ENCODE results near the gene NBEAL2.
A peak's percentile ranks its signal among the peaks of the same experiment; 100 is the strongest.
"Not testable (repeated sequence)": the region's sequence is repeated elsewhere in the genome, so short reads cannot be mapped to it uniquely, and the experiment has no call there.

The NBEAL2 gene

DNA sequence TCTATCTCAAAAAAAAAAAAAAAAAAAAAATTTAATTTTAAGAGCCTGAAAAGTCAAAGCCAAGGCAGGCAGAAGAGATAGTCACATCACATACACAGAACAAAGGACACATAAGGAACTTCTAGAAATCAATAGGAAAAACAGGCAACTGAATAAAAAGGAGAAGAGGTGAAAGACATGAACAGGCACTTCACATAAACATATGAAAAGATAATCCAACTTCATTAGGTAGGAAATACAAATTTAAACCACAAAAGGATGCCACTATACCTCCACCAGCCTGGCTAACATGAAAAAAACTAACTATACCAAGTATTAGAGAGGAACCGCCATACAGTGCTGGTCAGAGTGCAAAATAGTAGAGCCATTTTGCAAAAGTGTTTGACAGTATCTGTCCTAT, 17.0 kb upstream of the NBEAL2 start:
- DNase-seq = no peak

DNA sequence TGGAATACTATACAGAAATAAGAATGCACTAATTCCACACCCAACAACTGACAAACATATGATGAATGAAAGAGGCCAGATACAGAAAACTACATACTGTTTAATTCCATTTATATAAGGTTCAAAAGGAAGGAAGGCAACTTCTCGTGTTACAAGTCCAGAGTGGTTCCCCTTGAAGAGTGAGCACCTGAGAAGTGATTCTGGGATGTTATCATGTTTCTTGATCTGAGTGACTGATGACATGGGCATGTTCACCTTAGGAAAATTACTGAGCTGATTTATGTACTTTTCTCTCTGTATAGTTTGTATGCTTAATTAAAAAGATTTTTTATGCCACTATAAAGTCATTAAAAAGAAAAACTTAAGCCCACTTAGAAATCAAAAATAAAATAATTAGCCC, 16.5 kb upstream of the NBEAL2 start:
- DNase-seq = no peak

DNA sequence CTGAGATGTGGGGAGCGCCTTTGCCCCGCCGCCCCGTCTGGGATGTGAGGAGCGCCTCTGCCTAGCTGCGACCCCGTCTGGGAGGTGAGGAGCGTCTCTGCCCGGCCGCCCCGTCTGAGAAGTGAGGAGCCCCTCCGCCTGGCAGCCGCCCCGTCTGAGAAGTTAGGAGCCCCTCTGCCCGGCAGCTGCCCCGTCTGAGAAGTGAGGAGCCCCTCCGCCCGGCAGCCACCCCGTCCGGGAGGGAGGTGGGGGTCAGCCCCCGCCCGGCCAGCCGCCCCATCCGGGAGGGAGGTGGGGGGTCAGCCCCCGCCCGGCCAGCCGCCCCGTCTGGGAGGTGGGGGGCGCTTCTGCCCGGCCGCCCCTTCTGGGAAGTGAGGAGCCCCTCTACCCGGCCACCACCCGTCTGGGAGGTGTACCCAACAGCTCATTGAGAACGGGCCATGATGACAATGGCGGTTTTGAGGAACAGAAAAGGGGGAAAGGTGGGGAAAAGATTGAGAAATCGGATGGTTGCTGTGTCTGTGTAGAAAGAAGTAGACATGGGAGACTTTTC, 15.4 kb upstream of the NBEAL2 start:
- not testable (repeated sequence) for DNase-seq

DNA sequence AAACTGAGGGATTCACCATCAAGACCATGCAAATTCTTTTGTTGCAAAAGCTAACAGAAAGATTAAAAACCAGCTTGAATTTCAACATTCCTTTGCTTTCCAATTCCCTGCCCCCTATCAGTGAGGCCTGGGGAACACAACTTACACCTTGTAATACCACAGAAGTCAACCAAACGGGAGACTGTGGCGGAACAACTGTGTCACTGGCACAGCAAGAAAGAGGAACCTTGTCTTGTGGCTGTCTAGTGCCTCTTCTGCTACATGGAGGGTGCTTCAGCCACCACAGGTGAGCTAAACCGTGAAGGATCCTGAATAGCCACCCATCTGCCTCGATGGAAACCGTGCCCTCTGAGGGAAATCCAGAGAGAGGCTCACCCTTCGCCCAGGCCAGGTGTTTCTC, 14.3 kb upstream of the NBEAL2 start:
- no peak for DNase-seq

DNA sequence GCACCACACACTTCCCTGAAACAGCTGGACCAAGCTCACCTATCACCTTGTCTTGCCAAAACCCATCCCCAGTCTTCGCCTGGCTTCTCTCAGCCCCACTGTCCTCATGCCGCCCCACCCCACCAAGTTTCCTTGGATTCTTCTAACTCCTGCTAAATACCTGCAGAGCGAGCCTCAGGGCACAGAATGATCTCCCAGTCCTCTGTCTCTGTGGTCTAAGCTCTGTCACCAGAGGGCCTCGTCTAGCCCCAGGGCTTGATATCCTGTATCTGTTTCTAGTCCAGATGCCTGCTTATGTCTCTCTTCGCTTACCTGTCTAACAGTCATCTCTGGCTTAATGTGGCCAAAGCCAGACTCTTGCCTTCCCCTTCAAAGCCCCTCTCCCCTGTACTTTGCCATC, 12.7 kb upstream of the NBEAL2 start:
- no peak for DNase-seq

DNA sequence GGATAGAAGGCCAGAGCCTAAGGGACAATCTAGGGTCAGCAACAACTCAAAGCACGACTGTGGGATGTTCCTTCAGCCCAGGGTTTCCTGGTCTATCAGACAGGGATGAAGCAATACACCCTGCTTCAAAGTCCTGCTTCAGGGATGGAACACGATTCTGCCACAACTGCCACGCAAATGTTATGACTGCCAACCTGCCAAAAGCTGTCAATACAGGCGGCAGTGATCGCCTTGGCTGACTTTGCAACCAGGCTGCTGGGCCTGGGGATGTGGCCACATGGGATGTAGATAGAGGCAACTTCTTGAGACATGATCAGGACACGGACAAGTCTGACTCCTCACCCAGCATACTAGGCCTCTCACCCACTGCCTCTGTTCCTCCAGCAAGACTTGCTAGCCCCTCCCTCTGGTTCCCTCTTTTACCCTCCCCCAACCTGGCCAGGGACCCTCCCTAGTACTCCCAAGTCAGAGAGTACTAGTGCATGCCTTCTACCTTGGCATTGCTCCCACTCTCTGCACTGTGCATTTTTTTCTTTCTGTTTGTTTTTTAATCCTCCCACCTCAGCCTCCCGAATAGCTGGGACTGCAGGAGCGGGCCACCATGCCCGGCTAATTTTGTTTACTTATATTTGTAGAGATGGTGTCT, 10.6 kb upstream of the NBEAL2 start:
- no peak for DNase-seq

DNA sequence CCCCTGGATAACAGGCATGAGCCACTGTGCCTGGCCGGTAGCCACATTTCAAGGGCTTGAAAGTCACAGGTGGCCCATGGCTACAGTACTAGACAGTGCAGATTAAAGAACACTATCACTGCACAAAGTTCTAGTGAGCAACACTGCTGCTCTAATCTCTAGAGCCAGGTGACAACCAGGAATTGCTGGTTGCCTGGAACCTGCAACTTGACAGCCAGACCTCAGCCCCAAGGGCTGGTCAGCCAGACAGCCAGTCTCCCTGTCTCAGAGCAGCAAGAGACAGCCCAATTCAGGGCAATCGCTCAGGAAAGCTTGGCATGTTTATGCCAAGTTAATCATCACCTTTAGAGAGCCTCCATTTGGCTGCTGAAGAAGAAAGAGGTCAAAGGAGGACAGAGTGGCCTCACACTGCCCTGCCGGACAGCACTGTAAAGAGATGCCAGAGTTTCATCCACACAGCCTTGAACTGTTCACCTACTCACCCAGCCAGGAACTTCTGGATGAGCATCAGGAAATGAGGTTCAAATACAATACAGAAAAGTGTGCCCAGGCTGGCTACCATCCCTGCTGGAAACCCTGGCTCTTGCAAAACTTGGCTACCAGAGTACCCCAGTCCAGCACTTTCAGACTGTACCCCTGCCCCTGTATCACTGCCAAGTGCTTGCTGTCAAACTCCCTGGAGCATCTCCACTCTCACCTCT, 8.9 kb upstream of the NBEAL2 start:
- DNase-seq = no peak

DNA sequence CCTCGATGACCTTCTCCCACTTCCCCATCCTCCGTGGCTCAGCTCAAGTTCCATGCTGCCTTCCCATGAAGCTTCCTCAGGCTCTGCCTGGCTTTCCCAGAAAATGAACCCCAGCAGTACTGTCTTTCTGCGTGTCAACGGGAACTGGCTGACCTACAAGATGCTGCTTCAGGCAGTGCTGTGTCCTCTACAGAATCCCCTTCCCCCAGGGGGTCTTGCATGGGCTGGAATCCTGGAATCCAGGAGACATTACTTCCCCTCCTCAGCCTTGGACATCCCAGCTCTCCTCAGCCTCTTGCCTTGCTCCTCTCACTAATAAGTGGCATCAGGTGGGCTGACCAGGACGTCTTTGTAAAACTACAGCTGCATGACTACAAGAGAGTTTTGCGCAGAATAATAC, 8.3 kb upstream of the NBEAL2 start:
- no peak for DNase-seq

DNA sequence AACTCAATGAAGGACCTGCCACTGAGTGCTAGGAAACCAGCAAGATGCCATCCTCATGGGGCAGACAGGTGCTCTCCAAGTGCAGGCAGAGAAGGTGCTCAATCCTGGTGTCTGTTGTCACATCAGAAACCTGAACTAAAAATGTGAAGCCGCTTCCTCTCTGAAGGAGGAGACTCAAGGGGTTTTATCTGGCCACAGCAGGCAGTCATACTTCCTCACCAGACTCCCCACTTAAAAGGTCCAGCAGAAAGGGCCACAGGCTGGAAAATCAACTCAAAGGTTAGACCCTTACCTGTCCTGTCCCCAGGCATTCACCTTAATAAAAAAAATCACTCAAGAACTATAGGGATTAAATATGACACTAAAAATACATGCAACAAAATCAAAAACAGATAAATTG, 7.7 kb upstream of the NBEAL2 start:
- no peak for DNase-seq

DNA sequence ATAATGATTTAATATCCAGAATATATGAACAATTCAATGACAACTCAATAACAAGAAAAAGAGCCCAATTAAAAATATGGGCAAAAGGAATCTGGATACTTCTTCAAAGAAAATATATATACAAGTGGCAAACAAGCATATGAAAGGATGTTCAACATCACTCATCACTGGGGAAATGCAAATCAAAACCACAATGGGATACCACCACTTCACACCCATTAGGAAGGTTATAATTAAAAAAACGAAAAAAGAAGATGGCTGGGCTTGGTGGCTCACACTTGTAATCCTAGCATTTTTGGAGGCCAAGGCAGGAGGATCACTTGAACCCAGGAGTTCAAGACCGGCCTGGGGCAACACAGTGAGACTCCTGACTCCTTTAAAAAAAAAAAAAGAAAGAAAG, 7.1 kb upstream of the NBEAL2 start:
- no peak for DNase-seq

DNA sequence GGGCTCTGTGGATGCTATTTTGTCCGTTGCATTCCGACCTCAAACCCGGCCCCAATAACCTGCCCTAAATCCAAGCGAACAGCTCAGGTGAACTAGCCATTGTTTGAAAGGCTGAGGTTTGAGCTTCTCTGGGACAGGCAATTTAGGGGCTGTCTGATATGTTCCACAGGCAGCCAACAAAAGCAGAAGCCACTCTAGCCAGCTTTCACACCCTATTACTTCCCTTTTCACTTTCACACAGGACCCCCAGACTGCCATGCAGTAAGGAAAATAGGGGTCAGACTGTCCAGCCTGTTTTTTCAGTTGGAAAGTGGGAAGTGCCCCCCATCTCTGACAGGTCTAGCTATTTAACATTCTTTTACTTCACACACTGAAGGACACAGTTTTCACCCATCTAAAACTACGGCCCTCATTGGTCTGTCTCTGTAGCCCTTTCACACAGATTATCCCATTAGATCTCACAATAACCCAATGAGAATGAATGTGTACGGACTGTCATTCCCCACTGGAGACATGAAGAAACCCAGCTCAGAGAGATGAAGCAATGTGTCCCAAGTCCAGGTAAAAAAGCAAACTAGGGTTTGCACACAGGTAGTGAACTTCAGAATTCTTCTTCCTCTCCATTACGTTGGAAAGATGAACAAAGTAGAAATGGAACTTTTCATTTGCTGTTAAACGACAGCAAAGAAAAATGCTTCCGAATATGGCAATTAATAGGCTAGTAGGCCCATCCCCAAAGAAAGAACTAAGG, 4.9 kb upstream of the NBEAL2 start:
- no peak for DNase-seq

DNA sequence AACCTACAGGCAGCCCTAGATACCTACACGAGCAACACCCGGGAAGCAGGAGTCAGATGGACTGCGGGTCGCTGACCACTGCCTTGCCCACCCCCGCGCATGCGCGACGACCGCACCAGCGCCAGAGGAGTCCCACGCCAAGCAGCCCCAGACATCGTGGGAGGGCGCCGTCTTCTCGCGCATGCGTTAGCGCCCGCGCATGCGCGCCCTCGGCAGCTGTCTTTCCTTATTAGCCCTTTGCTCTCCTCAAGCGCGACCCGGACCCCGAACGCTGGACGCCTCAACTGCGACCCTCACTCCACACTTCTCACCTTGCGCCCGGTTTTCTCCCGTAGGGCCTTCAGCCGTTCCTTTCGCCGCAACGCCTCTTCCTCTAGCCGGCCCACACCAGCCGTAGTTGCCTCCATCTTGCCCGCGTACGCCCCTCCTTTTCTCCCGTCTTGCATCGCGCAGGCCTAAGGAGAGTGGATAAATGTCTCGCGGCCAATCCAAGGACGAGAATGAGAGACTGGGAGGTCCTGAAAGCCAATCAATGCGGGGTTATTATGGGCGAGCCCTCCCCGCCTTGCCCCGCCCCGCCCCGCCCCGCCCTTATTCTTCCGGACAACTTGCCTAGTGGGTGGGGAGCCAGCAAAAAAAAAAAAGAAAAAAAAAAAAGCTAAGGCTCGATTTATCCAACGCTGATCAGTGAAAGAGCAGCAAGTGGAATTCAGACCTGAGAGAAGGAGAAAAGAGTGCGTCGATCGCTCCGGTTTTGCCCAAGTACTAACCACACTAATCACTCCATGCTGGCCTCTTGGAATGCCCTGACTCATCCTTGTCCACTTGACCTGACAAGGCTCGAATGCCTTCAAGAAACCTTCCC, 2.9 kb upstream of the NBEAL2 start, which contains the start of gene CCDC12:
CCDC12 (minus strand) TSS at position 420 of the 865 bp plus-strand sequence; CDS start at position 407, 13 bp downstream.
- peak; percentile 100 for DNase-seq

DNA sequence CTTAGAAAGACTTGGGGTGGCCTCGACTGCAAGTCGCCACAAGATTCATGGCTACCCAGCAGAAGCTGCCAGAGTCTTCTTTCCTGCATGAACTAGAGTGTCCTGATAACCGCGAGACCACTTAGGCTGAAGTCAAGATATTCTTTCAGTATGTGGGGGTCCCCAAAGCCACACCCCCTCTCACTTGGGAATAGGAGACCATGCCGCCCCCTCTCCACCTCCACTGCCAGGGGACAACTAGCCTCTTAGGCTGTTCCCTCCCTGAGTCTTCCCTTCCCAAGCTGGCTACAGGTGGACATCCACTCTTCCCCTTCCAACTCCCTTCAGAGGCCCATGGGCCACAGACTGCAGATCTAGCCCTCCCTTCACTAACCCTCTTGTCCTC, 1.7 kb upstream of the NBEAL2 start:
- DNase-seq = no peak

DNA sequence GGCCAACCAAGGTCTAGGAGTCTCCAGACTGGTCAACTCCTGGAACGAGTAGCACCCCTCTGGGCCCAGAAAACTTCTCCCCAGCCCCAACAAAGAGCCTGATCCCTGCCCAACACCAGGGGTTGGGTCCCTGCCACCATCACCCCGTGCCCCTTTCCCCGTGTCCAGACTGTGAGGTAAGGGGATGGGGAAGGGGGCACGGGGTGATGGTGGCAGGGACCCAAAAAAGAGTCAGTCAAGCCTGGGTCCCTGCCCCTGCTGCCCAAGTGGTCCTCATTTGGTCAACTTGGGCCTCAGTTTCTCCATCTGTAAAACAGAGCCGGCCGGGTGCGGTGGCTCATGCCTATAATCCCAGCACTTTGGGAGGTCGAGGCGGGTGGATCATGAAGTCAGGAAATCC, 1.1 kb upstream of the NBEAL2 start:
- DNase-seq = no peak

DNA sequence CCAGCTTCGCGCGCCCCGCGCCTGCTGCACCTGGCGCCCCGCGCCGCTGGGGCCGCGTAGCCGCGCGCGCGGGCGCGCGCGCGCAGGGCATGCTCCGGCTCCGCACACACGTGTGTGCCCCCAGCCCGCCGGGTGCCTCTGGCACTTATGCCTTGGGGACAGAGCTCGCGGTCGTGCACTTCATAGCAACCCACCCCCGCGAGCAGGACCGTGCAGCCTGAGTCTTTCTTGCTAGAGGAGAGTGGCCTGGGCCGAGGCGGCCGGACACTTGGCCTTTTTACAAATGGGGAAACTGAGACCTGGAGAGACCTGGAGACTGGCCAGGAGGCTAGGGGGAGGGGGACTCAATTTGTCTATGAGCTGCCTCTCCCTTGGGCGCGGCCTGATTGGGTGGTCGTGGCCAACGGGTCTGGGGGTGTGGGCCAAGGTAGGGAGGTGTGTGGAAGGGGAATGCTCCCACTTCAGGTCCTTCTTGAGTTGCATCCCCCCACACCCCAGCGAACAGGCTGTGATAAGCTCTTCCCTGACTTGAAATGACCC, 562 bp downstream of the NBEAL2 start:
- DNase-seq = no peak

DNA sequence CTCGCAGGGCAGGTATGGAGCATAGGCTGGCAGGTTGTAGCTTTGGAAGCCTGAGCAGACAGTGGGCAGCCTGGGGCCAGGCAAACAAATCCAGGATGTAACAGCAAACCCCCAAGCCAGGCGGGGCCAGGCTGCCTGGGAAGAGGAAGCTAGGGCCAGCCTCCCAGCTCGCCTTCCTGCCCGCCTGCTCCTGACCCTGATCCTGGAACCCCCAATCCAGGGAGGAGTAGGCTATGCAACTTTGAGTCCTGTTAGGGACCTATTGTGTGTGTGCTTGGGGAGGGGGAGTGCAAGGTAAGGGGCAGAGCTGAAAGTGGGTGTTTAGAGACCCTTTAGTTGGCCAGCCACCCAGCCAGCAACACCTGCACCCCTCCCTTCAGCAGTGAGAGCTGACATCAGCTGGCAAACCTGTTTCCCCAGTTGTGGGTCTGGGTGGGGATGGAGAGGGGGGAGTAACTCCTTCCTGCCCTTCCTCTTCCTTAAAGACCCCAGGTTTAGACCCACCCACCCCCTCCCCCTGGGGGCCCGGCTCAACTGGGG, 2.5 kb downstream of the NBEAL2 start:
- no peak for DNase-seq

DNA sequence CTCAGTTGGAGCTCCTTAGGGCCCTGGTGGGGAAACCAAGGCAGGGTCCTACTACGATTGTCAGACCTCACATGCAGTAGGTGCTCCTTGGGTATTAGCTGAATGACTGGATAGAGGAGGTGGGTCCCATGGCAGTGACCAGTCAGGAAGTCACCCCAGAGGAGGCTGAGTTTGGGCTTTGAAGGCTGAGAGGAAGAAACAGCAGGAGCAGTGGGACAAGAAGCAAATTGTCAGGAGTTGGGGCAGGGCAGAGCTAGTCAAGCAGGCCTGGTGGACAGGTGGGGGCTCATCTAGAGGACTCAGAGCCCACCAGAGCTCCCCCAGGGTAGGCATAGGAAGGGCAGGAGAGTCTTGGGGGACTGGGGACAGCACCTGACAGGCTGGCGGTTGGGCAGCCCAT, 3.1 kb downstream of the NBEAL2 start:
- no peak for DNase-seq

DNA sequence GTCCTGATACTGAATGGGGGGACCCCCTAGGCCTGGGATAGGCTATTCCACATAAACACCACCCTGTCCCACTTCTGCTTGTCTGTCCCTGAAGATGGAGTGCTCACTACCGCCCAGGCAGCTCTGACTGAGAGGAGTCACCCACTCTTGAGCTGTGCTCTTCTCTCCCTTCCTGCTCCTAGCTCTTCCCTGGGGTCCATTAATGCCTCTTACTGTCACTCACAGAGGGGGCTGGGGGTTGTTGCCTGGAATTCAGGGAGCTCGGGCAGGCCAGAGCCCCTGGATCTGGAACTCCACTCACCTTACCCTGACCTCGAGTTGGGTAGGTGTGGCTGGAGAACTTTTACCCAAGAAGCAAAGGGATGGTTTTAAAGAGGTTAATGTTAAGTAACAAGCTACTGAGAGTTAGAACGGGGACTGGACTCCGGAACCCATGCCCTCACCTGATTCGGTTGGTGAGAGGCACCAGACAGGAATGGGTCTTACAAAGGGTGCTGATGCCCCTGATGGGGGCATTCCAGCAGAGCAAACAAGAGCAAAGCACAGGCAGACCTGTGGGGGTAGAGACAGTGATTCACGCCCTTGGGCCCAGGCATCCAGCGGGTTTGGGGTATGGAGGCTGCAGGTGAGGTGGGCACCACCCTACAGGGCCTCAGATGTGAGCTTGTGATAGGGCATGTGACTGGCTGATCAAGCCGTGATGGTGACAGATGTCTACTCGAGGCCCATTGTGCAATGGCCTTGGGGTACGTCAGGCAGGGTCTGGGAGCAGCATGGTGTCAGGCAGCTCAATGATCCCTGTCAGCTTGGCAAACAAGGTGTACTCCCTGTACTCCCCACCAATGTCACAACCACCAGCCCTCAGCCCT, 5.4 kb downstream of the NBEAL2 start:
- no peak for DNase-seq

DNA sequence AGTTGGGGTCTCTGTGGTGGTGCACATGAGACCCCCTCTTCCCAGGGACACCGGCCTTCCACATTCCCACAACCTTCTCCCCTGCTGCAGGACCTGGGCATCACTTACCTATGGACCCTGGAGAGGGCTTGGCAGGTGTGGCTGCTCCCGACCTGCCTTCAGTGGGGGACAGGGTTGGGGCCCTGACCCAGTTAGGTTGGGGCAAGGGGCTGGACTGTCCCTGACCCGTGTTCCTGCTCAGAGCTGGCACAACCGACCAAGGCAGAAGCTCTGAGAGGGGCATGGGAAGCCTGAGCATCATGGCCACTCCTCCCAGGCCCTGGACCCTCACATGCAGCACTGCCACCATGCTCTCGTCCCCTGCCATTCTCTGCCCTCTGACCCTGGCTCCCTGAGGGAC, 6.1 kb downstream of the NBEAL2 start:
- DNase-seq = no peak

DNA sequence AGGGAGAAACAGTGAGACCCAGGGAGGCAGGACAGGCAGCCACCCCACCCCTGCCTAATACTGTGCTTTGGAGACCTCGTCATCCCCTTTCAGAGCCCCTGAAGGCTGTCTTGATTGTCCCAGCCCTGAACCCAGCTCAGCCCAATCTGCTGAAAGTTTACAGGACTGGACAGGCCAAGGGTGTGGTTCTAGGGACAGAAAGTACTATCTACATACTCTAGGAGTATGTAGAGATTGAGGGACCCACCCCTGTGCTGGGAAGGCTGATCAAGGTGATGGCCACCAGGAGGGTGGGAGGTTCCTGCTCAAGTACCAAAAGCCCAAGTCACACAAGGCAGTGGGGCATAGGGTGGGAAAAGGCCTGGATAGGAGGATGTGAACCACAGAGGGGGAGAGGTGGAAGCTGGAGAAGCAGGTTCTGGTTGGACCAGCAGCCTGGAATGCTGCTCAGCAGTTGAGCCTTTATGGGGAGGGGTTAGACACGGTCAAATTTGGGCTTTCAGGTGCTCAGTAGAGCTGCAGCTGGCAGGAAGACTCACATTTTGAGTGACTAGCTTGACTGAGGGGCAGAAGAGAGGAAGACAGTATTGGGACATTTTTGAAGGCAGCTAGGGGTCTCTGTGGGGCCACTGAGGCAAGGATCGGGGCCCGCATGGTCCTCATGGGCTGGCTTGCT, 6.7 kb downstream of the NBEAL2 start:
- no peak for DNase-seq
